Measurements from ENCODE around the gene ERG.

The ERG gene

DNA sequence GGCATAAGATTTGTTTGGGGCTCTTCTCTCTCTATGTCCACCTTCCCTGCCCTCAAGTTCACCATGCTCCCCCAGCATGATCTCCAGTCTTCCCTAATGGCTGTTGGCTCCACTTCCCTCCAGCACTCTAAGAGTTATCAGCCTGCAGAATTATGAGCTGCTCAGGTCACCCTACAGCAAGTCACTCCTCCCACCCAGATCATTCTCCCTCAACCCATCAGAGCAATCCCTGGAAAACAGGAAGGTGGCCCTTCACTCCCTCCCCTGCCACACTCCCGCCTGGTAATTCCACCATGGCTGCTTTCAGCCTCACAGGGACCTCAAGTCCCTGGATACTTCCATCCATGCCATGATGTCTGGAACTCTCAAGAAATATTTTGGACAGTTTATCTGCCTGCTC lies 137.0 kb downstream of the ERG start:
- DNase-seq (ENCODE audit: extremely low read depth, low read depth), result no peak
- TF ChIP-seq, protein P1, sequence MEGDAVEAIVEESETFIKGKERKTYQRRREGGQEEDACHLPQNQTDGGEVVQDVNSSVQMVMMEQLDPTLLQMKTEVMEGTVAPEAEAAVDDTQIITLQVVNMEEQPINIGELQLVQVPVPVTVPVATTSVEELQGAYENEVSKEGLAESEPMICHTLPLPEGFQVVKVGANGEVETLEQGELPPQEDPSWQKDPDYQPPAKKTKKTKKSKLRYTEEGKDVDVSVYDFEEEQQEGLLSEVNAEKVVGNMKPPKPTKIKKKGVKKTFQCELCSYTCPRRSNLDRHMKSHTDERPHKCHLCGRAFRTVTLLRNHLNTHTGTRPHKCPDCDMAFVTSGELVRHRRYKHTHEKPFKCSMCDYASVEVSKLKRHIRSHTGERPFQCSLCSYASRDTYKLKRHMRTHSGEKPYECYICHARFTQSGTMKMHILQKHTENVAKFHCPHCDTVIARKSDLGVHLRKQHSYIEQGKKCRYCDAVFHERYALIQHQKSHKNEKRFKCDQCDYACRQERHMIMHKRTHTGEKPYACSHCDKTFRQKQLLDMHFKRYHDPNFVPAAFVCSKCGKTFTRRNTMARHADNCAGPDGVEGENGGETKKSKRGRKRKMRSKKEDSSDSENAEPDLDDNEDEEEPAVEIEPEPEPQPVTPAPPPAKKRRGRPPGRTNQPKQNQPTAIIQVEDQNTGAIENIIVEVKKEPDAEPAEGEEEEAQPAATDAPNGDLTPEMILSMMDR (IDR thresholded peaks at IDR 0.05; ENCODE audit: low read depth, low read length), result no peak

GRCh38 chr21:38359835-38360234 lies 138.4 kb downstream of the ERG start:
- TF ChIP-seq, protein P1 (IDR thresholded peaks at IDR 0.05; ENCODE audit: low read depth, low read length), result no peak

GRCh38 chr21:38359090-38359489 lies 139.2 kb downstream of the ERG start:
- no peak for DNase-seq (ENCODE audit: extremely low read depth, low read depth)
- TF ChIP-seq, protein P1 (IDR thresholded peaks at IDR 0.05; ENCODE audit: low read depth, low read length), result no peak

More at GRCh38 chr21:38359835-38360234, 138.4 kb downstream of the ERG start:
- DNase-seq (ENCODE audit: extremely low read depth, low read depth), result no peak

DNA sequence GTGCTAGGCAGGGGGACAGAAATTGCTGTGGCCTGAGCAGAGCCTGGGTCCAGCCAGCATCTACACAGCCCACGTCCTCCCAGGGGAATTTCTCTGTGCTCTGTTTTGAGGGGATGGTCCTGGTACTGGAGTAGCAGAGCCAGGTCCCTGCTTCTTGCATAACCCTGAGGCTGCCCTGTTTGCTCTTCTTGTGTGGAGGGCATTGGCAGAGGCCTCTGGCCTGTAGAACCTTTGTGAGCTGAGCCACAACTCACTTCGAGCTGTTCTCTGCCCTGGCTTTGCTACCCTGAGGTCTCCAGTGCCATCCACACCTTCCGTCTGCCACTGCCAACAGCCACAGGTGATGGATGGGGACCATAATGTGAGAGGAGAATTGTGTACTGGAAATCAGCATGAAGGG lies 139.6 kb downstream of the ERG start:
- no peak for DNase-seq (ENCODE audit: extremely low read depth, low read depth)
- TF ChIP-seq, protein P1 (IDR thresholded peaks at IDR 0.05; ENCODE audit: low read depth, low read length), result no peak

- TF ChIP-seq, protein P1 (IDR thresholded peaks at IDR 0.05; ENCODE audit: low read depth, low read length), result no peak
- DNase-seq (ENCODE audit: extremely low read depth, low read depth), result no peak
Measured at GRCh38 chr21:38358098-38358497, 140.2 kb downstream of the ERG start.

DNA sequence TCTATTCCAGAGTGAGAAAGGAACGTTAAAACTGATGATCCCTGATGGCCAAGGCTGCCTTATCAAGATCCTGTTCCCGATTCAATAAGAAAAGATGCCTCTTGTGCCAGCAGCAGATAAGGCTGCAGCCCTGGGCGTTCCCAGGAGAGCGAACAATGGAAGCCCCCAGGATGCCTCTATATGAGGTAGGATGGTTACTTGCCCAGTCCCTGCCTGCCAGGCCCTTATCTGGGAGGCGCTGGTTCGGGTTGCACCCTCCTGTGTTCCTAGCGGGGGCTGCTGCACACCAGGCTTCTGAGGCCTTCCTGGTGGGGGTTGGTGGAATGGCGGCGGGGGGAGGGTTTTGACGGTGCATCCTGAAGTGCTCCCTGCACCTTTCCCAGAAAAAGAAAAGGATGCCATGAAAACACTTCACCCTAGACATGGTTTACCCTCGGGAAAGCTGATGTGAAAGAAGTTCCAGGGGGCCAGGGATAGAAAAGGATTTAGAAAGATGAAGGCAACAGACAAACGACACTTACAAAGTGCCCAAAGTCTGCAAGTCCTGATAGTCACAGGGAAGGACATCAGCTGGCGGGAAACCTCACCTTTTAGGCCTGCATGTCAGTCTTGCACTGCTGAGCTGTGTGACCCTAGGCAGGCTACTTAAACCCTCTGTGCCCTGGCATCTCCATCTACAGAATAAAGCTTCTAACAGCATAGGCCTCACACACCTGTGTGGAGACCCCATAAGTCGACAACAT lies 141.2 kb downstream of the ERG start:
- no peak for DNase-seq (ENCODE audit: extremely low read depth, low read depth)
- TF ChIP-seq, protein P1 (IDR thresholded peaks at IDR 0.05; ENCODE audit: low read depth, low read length), result no peak

- DNase-seq (ENCODE audit: extremely low read depth, low read depth), result peak; percentile 24
- TF ChIP-seq, protein P1 (IDR thresholded peaks at IDR 0.05; ENCODE audit: low read depth, low read length), result peak; percentile 99
Measured at GRCh38 chr21:38355992-38356781, 142.1 kb downstream of the ERG start.

Measured in AG09319 (cell line).